ENCODE results near the gene ALOX12. TPM values are rescaled to one million over a fixed set of nuclear protein-coding genes. Genes with fewer than 3 reads are reported as not detected.
A peak's percentile ranks its signal among the peaks of the same experiment; 100 is the strongest.
"Not testable (repeated sequence)": the region's sequence is repeated elsewhere in the genome, so short reads cannot be mapped to it uniquely, and the experiment has no call there.

Gene ALOX12
- total RNA-seq, 2 donors from 2014 or later = not detected

- Mint-ChIP-seq H3K36me3 (ENCODE audit: insufficient read depth in 2 of 2) (no peaks in the 10 kb centered on the region), H3K4me3 (no peak overlapping the region), H3K4me1 (ENCODE audit: low read depth) (no peaks in the 10 kb centered on the region), H3K27me3 (ENCODE audit: low read depth) (no peaks in the 10 kb centered on the region), H3K9me3 (no peaks in the 10 kb centered on the region), H3K27ac (no peak overlapping the region)
- DNase-seq (no peak), ATAC-seq (replicated peaks in 1 of 2) (no peak)
Observed at GRCh38 chr17:6989779-6990178, 6.1 kb upstream of the ALOX12 start.

GRCh38 chr17:6993613-6994056, 2.2 kb upstream of the ALOX12 start:
- not testable (repeated sequence) for H3K4me1 Mint-ChIP-seq (ENCODE audit: low read depth); H3K36me3 Mint-ChIP-seq (ENCODE audit: insufficient read depth in 2 of 2); H3K9me3 Mint-ChIP-seq; DNase-seq; H3K27ac Mint-ChIP-seq; ATAC-seq (replicated peaks in 1 of 2); H3K27me3 Mint-ChIP-seq (ENCODE audit: low read depth); H3K4me3 Mint-ChIP-seq

DNA sequence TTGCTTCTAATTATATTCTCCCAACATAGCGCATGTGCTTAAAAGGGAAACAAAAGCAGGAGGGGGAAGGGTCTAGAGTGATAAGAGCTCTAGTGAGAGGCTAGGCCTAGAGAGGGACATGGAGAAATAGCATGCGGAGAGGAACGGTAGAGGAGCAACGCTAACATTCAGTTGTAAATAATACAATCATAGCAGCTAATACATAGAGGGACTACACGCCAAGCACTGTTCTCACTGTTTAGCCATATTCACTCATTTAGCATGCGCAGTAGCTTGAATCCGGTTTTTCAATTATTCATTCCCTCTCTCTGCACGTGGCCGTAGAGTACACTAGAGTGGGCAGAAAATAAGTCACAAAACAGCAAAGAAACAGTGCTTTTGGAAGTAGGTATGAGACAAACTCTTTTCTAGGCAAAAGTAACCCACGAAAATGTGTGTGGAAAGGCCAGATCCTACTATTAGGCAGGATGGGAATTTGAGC, 1.7 kb upstream of the ALOX12 start:
- H3K27ac Mint-ChIP-seq = no peak overlapping the region
- H3K4me1 Mint-ChIP-seq (ENCODE audit: low read depth) = peaks cover 5% of the 10 kb centered on the region
- H3K9me3 Mint-ChIP-seq = no peaks in the 10 kb centered on the region
- no peaks in the 10 kb centered on the region for H3K27me3 Mint-ChIP-seq (ENCODE audit: low read depth)
- no peak for ATAC-seq (replicated peaks in 1 of 2)
- H3K36me3 Mint-ChIP-seq (ENCODE audit: insufficient read depth in 2 of 2) = peaks cover 6 to 8% of the 10 kb centered on the region in 2 donors
- DNase-seq = no peak
- no peak overlapping the region for H3K4me3 Mint-ChIP-seq

GRCh38 chr17:6994666-6995256, 1.1 kb upstream of the ALOX12 start:
- Mint-ChIP-seq H3K36me3 (ENCODE audit: insufficient read depth in 2 of 2) (peaks cover 6 to 8% of the 10 kb centered on the region in 2 donors), H3K9me3 (no peaks in the 10 kb centered on the region), H3K4me3 (no peak overlapping the region), H3K4me1 (ENCODE audit: low read depth) (peaks cover 5% of the 10 kb centered on the region), H3K27me3 (ENCODE audit: low read depth) (no peaks in the 10 kb centered on the region), H3K27ac (no peak overlapping the region)
- ATAC-seq (replicated peaks in 1 of 2) (no peak), DNase-seq (no peak)

DNA sequence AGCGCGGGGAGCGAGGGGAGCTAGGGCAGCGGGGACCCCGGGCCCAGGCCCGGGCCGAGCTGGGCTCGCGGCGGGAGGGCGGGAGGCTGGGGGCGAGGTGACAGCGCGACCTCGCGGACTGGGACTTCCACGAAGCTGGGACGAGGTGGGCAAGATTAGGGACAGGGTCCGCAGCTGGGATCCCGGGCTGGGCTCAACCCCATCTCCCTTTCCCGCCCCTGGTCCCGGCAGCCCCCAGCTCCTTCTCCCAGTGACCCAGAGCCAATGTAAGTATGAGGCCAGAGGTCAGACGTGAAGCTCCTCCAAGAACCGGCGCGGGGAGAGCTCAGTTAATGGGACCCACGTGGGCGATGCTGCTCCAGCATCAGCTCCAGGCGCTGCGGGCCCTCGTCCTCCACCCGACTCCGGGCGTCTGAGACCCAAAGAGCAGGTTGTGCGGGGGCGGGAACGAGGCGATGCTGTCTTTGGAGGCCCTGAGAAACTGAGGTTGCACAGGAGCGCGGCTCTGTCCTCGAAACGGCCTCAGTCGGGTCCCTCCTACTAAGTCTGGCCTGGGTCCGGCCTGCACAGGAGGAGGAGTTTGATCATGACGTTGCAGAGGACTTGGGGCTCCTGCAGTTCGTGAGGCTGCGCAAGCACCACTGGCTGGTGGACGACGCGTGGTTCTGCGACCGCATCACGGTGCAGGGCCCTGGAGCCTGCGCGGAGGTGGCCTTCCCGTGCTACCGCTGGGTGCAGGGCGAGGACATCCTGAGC, 585 bp downstream of the ALOX12 start:
- peaks cover 6 to 11% of the 10 kb centered on the region in 2 donors for H3K36me3 Mint-ChIP-seq (ENCODE audit: insufficient read depth in 2 of 2)
- no peak overlapping the region for H3K4me3 Mint-ChIP-seq

GRCh38 chr17:6997171-6997570, 1.3 kb downstream of the ALOX12 start:
- H3K27me3 Mint-ChIP-seq (ENCODE audit: low read depth) = no peaks in the 10 kb centered on the region
- no peak for DNase-seq
- H3K27ac Mint-ChIP-seq = no peak overlapping the region
- H3K4me3 Mint-ChIP-seq = no peak overlapping the region
- no peaks in the 10 kb centered on the region for H3K9me3 Mint-ChIP-seq
- peaks cover 9 to 15% of the 10 kb centered on the region in 2 donors for H3K36me3 Mint-ChIP-seq (ENCODE audit: insufficient read depth in 2 of 2)
- H3K4me1 Mint-ChIP-seq (ENCODE audit: low read depth) = peaks cover 5% of the 10 kb centered on the region
- ATAC-seq (replicated peaks in 1 of 2) = no peak

More for the DNA sequence above, 585 bp downstream of the ALOX12 start:
- ATAC-seq (replicated peaks in 1 of 2) (no peak), DNase-seq (no peak)
- no peaks in the 10 kb centered on the region for H3K27me3 Mint-ChIP-seq (ENCODE audit: low read depth)
- H3K9me3 Mint-ChIP-seq = no peaks in the 10 kb centered on the region
- H3K27ac Mint-ChIP-seq = no peak overlapping the region
- peaks cover 5% of the 10 kb centered on the region for H3K4me1 Mint-ChIP-seq (ENCODE audit: low read depth)

DNA sequence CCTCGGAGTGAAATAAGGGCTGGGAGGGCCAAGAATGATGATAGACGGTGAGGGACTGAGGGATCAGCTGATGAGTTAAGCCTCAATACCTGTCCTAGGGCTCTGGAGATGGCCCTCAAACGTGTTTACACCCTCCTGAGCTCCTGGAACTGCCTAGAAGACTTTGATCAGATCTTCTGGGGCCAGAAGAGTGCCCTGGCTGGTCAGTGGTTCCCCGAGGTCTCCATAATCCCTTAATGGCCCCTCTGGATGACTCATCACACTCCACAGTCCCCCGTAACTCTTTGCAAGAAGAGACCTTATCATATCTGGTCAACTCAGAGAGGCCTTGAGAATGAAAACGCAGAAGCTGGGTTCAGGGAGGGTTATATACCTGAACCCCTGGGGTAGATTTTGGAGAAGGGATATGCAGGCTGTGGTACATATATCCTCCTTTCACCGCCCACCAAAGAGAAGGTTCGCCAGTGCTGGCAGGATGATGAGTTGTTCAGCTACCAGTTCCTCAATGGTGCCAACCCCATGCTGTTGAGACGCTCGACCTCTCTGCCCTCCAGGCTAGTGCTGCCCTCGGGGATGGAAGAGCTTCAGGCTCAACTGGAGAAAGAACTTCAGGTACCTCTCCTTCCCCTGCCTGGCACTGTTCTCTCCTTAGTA, 3.1 kb downstream of the ALOX12 start:
- no peaks in the 10 kb centered on the region for H3K9me3 Mint-ChIP-seq
- peaks cover 9 to 17% of the 10 kb centered on the region in 2 donors for H3K36me3 Mint-ChIP-seq (ENCODE audit: insufficient read depth in 2 of 2)
- H3K27me3 Mint-ChIP-seq (ENCODE audit: low read depth) = no peaks in the 10 kb centered on the region
- peaks cover 5% of the 10 kb centered on the region for H3K4me1 Mint-ChIP-seq (ENCODE audit: low read depth)
- no peak overlapping the region for H3K4me3 Mint-ChIP-seq
- ATAC-seq (replicated peaks in 1 of 2) (no peak), DNase-seq (no peak)
- H3K27ac Mint-ChIP-seq = no peak overlapping the region

DNA sequence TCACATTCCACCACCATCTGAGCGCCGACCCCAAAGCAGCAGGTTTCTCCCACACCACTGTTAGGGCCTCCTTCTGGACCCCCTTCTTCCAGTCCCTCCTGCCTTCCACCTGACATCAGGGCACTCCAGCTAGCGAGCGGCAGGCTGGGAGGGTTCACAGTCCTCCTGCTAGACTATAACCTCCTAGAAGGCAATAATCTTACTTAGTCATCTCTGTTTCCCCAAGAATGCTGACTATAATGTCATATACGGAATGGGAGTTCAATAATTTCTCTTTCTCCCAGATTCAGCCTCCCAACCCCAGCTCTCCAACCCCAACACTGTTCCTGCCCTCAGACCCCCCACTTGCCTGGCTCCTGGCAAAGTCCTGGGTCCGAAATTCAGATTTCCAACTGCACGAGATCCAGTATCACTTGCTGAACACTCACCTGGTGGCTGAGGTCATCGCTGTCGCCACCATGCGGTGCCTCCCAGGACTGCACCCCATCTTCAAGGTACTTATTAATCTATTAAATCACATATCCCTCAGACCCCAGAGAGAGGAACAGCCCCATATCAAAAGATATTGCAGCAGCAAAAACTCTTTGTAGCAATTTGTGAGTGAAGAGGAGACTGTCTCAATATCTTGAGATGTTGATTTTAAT, 5.6 kb downstream of the ALOX12 start:
- peaks cover 9 to 17% of the 10 kb centered on the region in 2 donors for H3K36me3 Mint-ChIP-seq (ENCODE audit: insufficient read depth in 2 of 2)
- no peaks in the 10 kb centered on the region for H3K9me3 Mint-ChIP-seq
- peak in 1 of 2 donors; percentile 49 for DNase-seq
- peaks cover 16% of the 10 kb centered on the region for H3K4me1 Mint-ChIP-seq (ENCODE audit: low read depth)
- H3K27me3 Mint-ChIP-seq (ENCODE audit: low read depth) = no peaks in the 10 kb centered on the region
- no peak overlapping the region for H3K4me3 Mint-ChIP-seq
- peak overlapping the region; percentile 3 for H3K27ac Mint-ChIP-seq
- no peak for ATAC-seq (replicated peaks in 1 of 2)

DNA sequence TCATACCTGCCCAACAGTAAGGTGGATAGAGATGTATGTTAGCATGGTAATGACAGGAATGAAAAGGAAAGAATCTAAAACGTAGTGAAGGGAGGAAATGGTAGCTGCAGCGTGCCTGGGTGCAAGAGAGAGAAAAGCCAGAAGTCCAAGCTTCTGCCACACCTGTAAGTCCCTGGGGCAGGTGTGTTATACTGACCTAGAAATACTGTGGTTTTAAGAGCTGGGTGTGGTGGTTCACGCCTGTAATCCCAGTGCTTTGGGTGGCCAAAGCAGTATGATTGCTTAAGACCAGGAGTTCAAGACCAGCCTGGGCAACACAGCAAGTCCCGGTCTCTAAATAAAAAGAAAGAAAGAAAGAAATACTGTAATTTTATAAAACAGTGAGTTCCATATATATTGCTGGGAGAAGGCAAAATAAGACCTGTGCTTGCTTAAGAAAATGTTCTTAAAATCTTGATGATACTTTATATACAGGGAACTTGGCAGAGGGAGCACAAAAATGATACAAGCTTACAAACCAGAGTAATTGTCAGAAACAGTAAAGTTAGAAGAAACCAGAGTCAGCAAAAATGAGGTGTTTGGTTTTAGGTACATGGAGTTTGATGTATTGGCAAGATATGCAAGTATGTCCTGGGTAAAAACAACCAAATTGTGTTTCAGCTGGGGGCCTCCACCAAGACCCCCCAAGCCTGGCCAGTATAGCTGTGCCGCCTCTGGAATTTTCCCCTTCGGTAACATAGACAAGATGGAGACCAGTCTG, 6.6 kb downstream of the ALOX12 start:
- H3K36me3 Mint-ChIP-seq (ENCODE audit: insufficient read depth in 2 of 2) = peaks cover 7 to 13% of the 10 kb centered on the region in 2 donors

DNA sequence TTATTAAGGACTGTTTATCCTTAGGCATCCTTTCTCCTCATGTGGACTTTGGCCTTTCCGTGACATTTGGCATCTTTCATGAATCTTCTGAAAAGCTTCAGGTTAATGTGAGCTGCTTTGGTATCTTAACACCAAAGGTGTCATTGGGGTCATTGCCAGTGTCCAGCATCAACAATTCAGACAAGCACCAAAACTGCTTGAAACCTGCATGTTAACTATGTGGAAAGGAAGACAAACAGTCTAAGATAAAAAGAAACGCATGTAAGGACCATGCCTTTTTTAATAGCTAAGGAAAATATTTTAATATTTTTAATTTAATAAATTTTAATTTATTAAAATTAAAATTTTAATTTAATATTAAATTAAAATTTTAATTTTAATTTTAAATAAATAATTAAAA, 7.9 kb downstream of the ALOX12 start:
- H3K27ac Mint-ChIP-seq = no peak overlapping the region
- no peaks in the 10 kb centered on the region for H3K9me3 Mint-ChIP-seq
- ATAC-seq (replicated peaks in 1 of 2) = no peak
- no peak for DNase-seq
- peaks cover 27% of the 10 kb centered on the region for H3K4me1 Mint-ChIP-seq (ENCODE audit: low read depth)
- no peaks in the 10 kb centered on the region for H3K27me3 Mint-ChIP-seq (ENCODE audit: low read depth)
- H3K4me3 Mint-ChIP-seq = no peak overlapping the region
- peaks cover 3 to 9% of the 10 kb centered on the region in 2 donors for H3K36me3 Mint-ChIP-seq (ENCODE audit: insufficient read depth in 2 of 2)

More for the DNA sequence above, 6.6 kb downstream of the ALOX12 start:
- ATAC-seq (replicated peaks in 1 of 2) (no peak), DNase-seq (no peak)
- Mint-ChIP-seq H3K27me3 (ENCODE audit: low read depth) (no peaks in the 10 kb centered on the region), H3K9me3 (no peaks in the 10 kb centered on the region), H3K27ac (no peak overlapping the region), H3K4me3 (no peak overlapping the region), H3K4me1 (ENCODE audit: low read depth) (peaks cover 18% of the 10 kb centered on the region)

- DNase-seq (peak in 1 of 2 donors; percentile 66), ATAC-seq (replicated peaks in 1 of 2) (peak; percentile 98)
- peak overlapping the region; percentile 39 for H3K27ac Mint-ChIP-seq
- no peaks in the 10 kb centered on the region for H3K9me3 Mint-ChIP-seq
- peaks cover 34% of the 10 kb centered on the region for H3K4me1 Mint-ChIP-seq (ENCODE audit: low read depth)
- peaks cover 4 to 9% of the 10 kb centered on the region in 2 donors for H3K36me3 Mint-ChIP-seq (ENCODE audit: insufficient read depth in 2 of 2)
- no peak overlapping the region for H3K4me3 Mint-ChIP-seq
- no peaks in the 10 kb centered on the region for H3K27me3 Mint-ChIP-seq (ENCODE audit: low read depth)
Observed at GRCh38 chr17:7004398-7005253, 8.8 kb downstream of the ALOX12 start.

DNA sequence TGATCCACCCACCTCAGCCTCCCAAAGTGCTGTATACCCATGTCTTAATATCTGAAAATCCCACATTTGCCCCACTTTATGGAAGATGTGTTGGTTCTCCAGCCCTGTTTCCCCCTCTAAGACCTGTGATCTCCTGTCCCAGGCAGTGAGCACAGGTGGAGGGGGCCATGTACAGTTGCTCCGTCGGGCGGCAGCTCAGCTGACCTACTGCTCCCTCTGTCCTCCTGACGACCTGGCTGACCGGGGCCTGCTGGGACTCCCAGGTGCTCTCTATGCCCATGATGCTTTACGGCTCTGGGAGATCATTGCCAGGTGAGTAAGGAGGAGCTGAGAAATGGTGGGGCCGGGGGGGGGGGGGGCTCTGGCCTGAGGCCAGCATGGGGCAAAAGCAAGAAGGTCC, 9.9 kb downstream of the ALOX12 start:
- H3K4me1 Mint-ChIP-seq (ENCODE audit: low read depth) = peaks cover 44% of the 10 kb centered on the region
- DNase-seq = no peak
- H3K27ac Mint-ChIP-seq = no peak overlapping the region
- H3K9me3 Mint-ChIP-seq = no peaks in the 10 kb centered on the region
- no peak overlapping the region for H3K4me3 Mint-ChIP-seq
- ATAC-seq (replicated peaks in 1 of 2) = no peak
- H3K36me3 Mint-ChIP-seq (ENCODE audit: insufficient read depth in 2 of 2) = peaks cover 5 to 9% of the 10 kb centered on the region in 2 donors
- no peaks in the 10 kb centered on the region for H3K27me3 Mint-ChIP-seq (ENCODE audit: low read depth)

All from activated T-cell treated with anti-CD3 and anti-CD28 coated beads, Interleukin-2, amount 50 U/mL, for 72 hours (primary cell).